Heart left ventricle (tissue), 16 donors: Measurements from ENCODE around the gene SNX6. TPM values are rescaled to one million over a fixed set of nuclear protein-coding genes. Genes with fewer than 3 reads are reported as not detected.
A peak's percentile ranks its signal among the peaks of the same experiment; 100 is the strongest.

Experiments
- ATAC-seq, 4 donors: fragments of 200-7000 bp; cut with Tn5 transposase; one replicate each; pipeline ENCODE4 v1.9.1; 2020 to 2022; ENCODE audit warnings: moderate library complexity in 4 of 4, mild to moderate bottlenecking in 3 of 4, moderate number of reproducible peaks in 1 of 4
- DNase-seq, 5 donors: peaks; one replicate each; pipeline ENCODE4 v3.0.0-alpha.2; 2020
- H3K27ac ChIP-seq, 12 donors: fragments of 200-600 bp; sonication (generic) in 4 of 12; one replicate each; pipeline versions ENCODE4 v1.5.0 to v1.8.0; 2016 to 2022; ENCODE audit warnings: mild to moderate bottlenecking in 2 of 12
- H3K27me3 ChIP-seq, 9 donors: fragments of 200-600 bp; sonication (generic) in 2 of 9; one replicate each; pipeline versions ENCODE4 v1.5.1 to v1.8.0; 2016 to 2022; ENCODE audit warnings: mild to moderate bottlenecking in 3 of 9
- H3K36me3 ChIP-seq, 9 donors: fragments of 200-600 bp; sonication (generic) in 2 of 9; one replicate each; pipeline versions ENCODE4 v1.5.0 to v1.8.0; 2018 to 2022; ENCODE audit warnings: mild to moderate bottlenecking in 2 of 9
- H3K4me1 ChIP-seq, 12 donors: fragments of 200-600 bp; sonication (generic) in 4 of 12; one replicate each; pipeline versions ENCODE4 v1.5.0 to v1.8.0; 2016 to 2022; ENCODE audit warnings: mild to moderate bottlenecking in 3 of 12
- H3K4me3 ChIP-seq, 12 donors: fragments of 200-600 bp; sonication (generic) in 4 of 12; one replicate each; pipeline versions ENCODE4 v1.5.0 to v1.8.0; 2017 to 2022; ENCODE audit warnings: mild to moderate bottlenecking in 9 of 12, moderate library complexity in 4 of 12
- H3K9me3 ChIP-seq, 12 donors: fragments of 200-600 bp; sonication (generic) in 4 of 12; one replicate each; pipeline versions ENCODE4 v1.5.0 to v1.8.0; 2016 to 2022; ENCODE audit warnings: mild to moderate bottlenecking in 1 of 12
- POLR2A ChIP-seq, 2 donors: fragments of 450-650 bp; IDR thresholded peaks; one replicate each; pipeline ENCODE4 v1.6.1; 2017; ENCODE audit warnings: antibody characterized with exemption in 2 of 2, mild to moderate bottlenecking in 2 of 2, moderate library complexity in 2 of 2
- WGBS, 4 donors: extraction: QIAGEN DNeasy Blood & Tissue Kit in 2 of 4; methylation state at CpG; one replicate each; pipeline versions ENCODE4 v1.1.5 to v1.1.7; 2013 to 2018; 5-methylcytosine and 5-hydroxymethylcytosine counted together
- intact Hi-C, 10 donors: fragments of 100-400 bp; cut with DNase I; formaldehyde crosslinking; loops; one replicate each; pipeline versions ENCODE4 v1.11.1 to v1.14.2; 2022
- polyA plus RNA-seq, 2 donors: library from polyadenylated mRNA; stranded (reverse); fragments of 200-250 nt; gene quantifications; one replicate each; pipeline ENCODE4 v1.2.3, GENCODE V29; 2013
- total RNA-seq, 9 donors: library from RNA; depleted of rRNA in 2 of 9; stranded (reverse); fragments of >200 nt in 2 of 9; fragmentation: NEBNext Ultra II Directional in 3 of 9; extraction: Animal tissue kit (Norgen Biotek cat#: 25700) in 3 of 9; gene quantifications; one replicate each; pipeline versions ENCODE4 v1.1.0 to v1.2.4, GENCODE V29; 2016 to 2023
- TF ChIP-seq, protein P1 (sequence below), 12 donors: fragments of 200-600 bp; sonication (generic) in 4 of 12; IDR thresholded peaks; one replicate each; pipeline versions ENCODE4 v1.5.0 to v1.8.0; 2018 to 2022; ENCODE audit warnings: antibody characterized with exemption in 12 of 12, mild to moderate bottlenecking in 5 of 12
- donor health status: ischemic (EF 13 %, LVEDD 7.1; RV severe dilation, severe dysfunction).
- donor health status: healthy with polysubstance abuse.
- donor health status: DM: no; HTN: yes; CAD: no.
- donor health status: DM: no; HTN: no; CAD: no.
- donor health status: ischemic (EF 25% LVEDD 6.9; RV normal size, moderate dysfunction).
- donor health status: ischemic (EF 25% LVEDD 5.7; RV mildly dilated, moderate dysfunction).
- donor health status: healthy.
- donor health status: DM: yes; HTN: yes; CAD: no.
- donor health status: ischemic (EF 35%, LVEDD 5.7; RV mildly dilated, moderate dysfunction).
- donor health status: nonischemic (EF 11% LVEDD 7.7; RV severe dilation, severe dysfunction).
- donor health status: DM: yes; HTN: yes; CAD: no.
- donor health status: PGD.
- donor health status: ischemic (EF 29% LVEDD 5.4; RV normal size, mild dysfunction).
- donor health status: nonischemic (EF 23%, LVEDD 6.1; RV moderate dilation, normal function).

The SNX6 gene
- total and polyA plus RNA-seq, 11 donors, result 13.4 to 103 (median 64.3) TPM

DNA sequence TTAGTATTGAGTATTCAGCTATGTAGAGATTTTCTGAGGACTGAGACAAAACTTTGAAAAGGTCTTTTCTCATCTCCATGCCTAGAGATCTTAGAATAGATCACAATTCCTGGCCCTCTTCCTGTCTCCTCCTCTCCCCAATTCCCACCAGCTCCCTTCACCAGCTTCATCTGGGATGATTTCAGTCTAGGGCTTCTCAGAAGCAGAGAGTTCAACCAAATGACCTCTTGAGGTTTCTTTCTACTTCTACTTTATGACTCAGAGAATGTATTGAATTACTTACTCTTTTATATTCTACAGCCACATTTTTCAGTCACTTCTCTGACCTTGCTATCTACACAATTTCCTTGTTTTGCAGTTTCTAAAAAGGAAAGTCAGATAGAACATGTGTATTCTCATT, 19.4 kb upstream of the SNX6 start:
- Histone ChIP-seq H3K9me3 (peaks cover 0 to 5% (median 0%) of the 10 kb centered on the region in 12 donors), H3K27me3 (no peaks in the 10 kb centered on the region), H3K27ac (peak overlapping the region in 1 of 12 donors; percentile 80), H3K4me1 (peaks cover 0 to 36% (median 0%) of the 10 kb centered on the region in 12 donors), H3K36me3 (no peaks in the 10 kb centered on the region), H3K4me3 (no peak overlapping the region)
- DNase-seq, result no peak
- intact Hi-C loops, result no loop called here
- TF ChIP-seq, protein P1, sequence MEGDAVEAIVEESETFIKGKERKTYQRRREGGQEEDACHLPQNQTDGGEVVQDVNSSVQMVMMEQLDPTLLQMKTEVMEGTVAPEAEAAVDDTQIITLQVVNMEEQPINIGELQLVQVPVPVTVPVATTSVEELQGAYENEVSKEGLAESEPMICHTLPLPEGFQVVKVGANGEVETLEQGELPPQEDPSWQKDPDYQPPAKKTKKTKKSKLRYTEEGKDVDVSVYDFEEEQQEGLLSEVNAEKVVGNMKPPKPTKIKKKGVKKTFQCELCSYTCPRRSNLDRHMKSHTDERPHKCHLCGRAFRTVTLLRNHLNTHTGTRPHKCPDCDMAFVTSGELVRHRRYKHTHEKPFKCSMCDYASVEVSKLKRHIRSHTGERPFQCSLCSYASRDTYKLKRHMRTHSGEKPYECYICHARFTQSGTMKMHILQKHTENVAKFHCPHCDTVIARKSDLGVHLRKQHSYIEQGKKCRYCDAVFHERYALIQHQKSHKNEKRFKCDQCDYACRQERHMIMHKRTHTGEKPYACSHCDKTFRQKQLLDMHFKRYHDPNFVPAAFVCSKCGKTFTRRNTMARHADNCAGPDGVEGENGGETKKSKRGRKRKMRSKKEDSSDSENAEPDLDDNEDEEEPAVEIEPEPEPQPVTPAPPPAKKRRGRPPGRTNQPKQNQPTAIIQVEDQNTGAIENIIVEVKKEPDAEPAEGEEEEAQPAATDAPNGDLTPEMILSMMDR (IDR thresholded peaks at IDR 0.05), result no peak
- ATAC-seq, result no peak

DNA sequence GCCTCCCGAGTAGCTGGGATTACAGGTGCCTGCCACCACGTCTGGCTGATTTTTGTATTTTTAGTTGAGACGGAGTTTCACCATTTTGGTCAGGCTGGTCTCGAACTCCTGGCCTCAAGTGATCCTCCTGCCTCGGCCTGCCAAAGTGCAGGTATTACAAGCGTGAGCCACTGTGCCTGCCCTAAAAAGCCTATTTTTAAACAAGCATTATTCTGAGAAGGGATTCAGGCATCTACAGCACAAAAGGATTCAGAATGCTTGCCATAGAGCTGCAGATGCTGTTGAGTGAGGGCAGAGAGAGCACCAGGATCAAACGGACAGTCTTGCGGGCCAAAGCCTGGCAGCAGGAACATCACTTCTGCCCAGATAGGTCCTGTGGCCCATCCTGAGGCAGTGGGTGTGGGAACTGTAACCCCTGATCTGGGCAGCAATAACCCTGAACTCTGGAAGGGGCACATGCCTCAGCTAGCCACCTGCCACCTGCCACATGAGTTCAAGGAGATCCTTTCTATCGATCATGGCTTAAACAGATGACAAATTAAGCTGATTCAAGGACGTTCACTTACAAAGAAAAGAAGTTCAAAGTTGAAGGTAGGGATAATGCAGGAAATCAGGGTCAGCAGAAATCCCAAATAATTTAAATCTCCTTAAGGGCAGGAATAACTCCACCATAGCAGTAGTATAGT, 16.8 kb upstream of the SNX6 start:
- intact Hi-C loops, result no loop called here
- Histone ChIP-seq H3K36me3 (no peaks in the 10 kb centered on the region), H3K4me3 (no peak overlapping the region), H3K9me3 (peaks cover 0 to 5% (median 0%) of the 10 kb centered on the region in 12 donors), H3K4me1 (peaks cover 0 to 49% (median 0%) of the 10 kb centered on the region in 12 donors), H3K27me3 (no peaks in the 10 kb centered on the region), H3K27ac (peak overlapping the region in 1 of 12 donors; percentile 54)
- ATAC-seq, result no peak
- 86 to 92% (median 88%) methylated on average over 10 of the region's 10 CpGs for WGBS, 4 donors
- DNase-seq, result no peak
- no peak for TF ChIP-seq POLR2A (IDR thresholded peaks at IDR 0.05)
- TF ChIP-seq, protein P1 (IDR thresholded peaks at IDR 0.05), result no peak

DNA sequence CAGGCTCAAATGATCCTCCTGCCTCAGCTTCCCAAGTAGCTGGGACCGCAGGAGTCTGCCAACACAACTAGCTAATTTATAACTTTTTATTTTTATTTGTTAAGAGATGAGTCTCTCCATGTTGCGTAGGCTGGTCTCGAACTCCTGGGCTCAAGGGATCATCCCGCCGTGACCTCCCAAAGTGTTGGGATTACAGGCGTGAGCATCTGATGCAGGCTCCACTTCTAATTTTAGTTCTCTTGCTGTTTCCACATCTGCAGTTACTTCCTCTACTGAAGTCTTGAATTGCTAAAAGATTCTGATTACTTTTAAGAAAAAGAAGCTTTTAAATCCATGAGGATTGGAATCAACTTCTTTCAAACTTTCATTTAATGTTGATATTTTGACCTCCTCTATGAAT, 13.4 kb upstream of the SNX6 start:
- H3K27me3 ChIP-seq, result no peaks in the 10 kb centered on the region
- H3K9me3 ChIP-seq, result no peaks in the 10 kb centered on the region
- no peaks in the 10 kb centered on the region for H3K36me3 ChIP-seq
- DNase-seq, result no peak
- H3K4me3 ChIP-seq, result no peak overlapping the region
- H3K4me1 ChIP-seq, result peaks cover 0 to 29% (median 0%) of the 10 kb centered on the region in 12 donors
- WGBS, 4 donors, result 83 to 87% (median 85%) methylated on average over 6 of the region's 6 CpGs
- no peak for ATAC-seq
- TF ChIP-seq, protein P1 (IDR thresholded peaks at IDR 0.05), result no peak
- no peak for TF ChIP-seq POLR2A (IDR thresholded peaks at IDR 0.05)
- intact Hi-C loops, result no loop called here
- peak overlapping the region in 2 of 12 donors; percentile 40 to 63 for H3K27ac ChIP-seq

DNA sequence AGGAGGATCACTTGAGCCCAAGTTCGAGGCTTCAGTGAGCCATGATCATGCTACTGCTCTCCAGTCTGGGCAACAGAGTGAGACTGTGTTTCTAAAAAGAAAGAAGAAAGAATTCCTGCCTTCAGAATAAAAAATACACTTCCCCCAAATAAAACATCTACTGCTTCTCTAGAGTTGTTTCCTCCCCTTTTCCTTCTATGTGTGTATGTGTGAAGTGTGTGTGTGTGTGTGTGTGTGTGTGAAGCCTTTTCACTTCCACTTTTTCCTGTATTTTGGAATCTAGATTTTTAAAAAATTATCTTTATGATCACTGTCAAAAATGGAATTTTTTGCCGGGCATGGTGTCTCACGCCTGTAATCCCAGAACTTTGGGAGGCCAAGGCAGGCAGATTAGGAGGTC, 12.6 kb upstream of the SNX6 start:
- Histone ChIP-seq H3K9me3 (no peaks in the 10 kb centered on the region), H3K4me3 (no peak overlapping the region), H3K27ac (peak overlapping the region in 1 of 12 donors; percentile 63), H3K4me1 (peaks cover 0 to 29% (median 0%) of the 10 kb centered on the region in 12 donors), H3K27me3 (no peaks in the 10 kb centered on the region), H3K36me3 (no peaks in the 10 kb centered on the region)
- ATAC-seq, result no peak
- WGBS, 4 donors, result 81 to 92% (median 89%) methylated on average over 3 of the region's 3 CpGs
- no peak for DNase-seq
- TF ChIP-seq, protein P1 (IDR thresholded peaks at IDR 0.05), result no peak
- no peak for TF ChIP-seq POLR2A (IDR thresholded peaks at IDR 0.05)
- intact Hi-C loops, result no loop called here
